Measurements from ENCODE around the gene PYCARD. TPM values are rescaled to one million over a fixed set of nuclear protein-coding genes. Genes with fewer than 3 reads are reported as not detected.
A peak's percentile ranks its signal among the peaks of the same experiment; 100 is the strongest.
"Not testable (repeated sequence)": the region's sequence is repeated elsewhere in the genome, so short reads cannot be mapped to it uniquely, and the experiment has no call there.

PYCARD gene
- total RNA-seq, 3 donors from 2014 or later = 1.3 to 2.7 (median 2.5) TPM

- H3K36me3 Mint-ChIP-seq (ENCODE audit: insufficient read depth) = peaks cover 5% of the 10 kb centered on the region
- no peaks in the 10 kb centered on the region for H3K9me3 Mint-ChIP-seq
- no peaks in the 10 kb centered on the region for H3K27me3 Mint-ChIP-seq (ENCODE audit: low read depth)
- H3K4me3 Mint-ChIP-seq = peak overlapping the region; percentile 82
- ATAC-seq = peak; percentile 38 to 42
- peaks cover 46% of the 10 kb centered on the region for H3K4me1 Mint-ChIP-seq (ENCODE audit: low read depth)
- DNase-seq = no peak
These were observed 762 bp downstream of the PYCARD start for GRCh38 chr16:31201582-31202413.

- DNase-seq = no peak
- peak; percentile 28 to 33 for ATAC-seq
- H3K4me3 Mint-ChIP-seq = peak overlapping the region; percentile 82
- H3K9me3 Mint-ChIP-seq = no peaks in the 10 kb centered on the region
- peaks cover 46% of the 10 kb centered on the region for H3K4me1 Mint-ChIP-seq (ENCODE audit: low read depth)
- H3K36me3 Mint-ChIP-seq (ENCODE audit: insufficient read depth) = peaks cover 7% of the 10 kb centered on the region
- no peaks in the 10 kb centered on the region for H3K27me3 Mint-ChIP-seq (ENCODE audit: low read depth)
These were observed 1.6 kb downstream of the PYCARD start for GRCh38 chr16:31200821-31201568.

GRCh38 chr16:31200111-31200510 lies 2.4 kb downstream of the PYCARD start:
- H3K36me3 Mint-ChIP-seq (ENCODE audit: insufficient read depth); DNase-seq; ATAC-seq; H3K27me3 Mint-ChIP-seq (ENCODE audit: low read depth); H3K9me3 Mint-ChIP-seq; H3K4me3 Mint-ChIP-seq: not testable (repeated sequence)
- peaks cover 47% of the 10 kb centered on the region for H3K4me1 Mint-ChIP-seq (ENCODE audit: low read depth)

- H3K36me3 Mint-ChIP-seq (ENCODE audit: insufficient read depth) = peaks cover 14% of the 10 kb centered on the region
- no peaks in the 10 kb centered on the region for H3K9me3 Mint-ChIP-seq
These were observed 3.0 kb downstream of the PYCARD start for GRCh38 chr16:31199430-31200041.

GRCh38 chr16:31198207-31198882 lies 4.2 kb downstream of the PYCARD start:
- Mint-ChIP-seq H3K4me3 (no peak overlapping the region), H3K36me3 (ENCODE audit: insufficient read depth) (peaks cover 22% of the 10 kb centered on the region), H3K4me1 (ENCODE audit: low read depth) (peaks cover 50% of the 10 kb centered on the region), H3K9me3 (no peaks in the 10 kb centered on the region), H3K27me3 (ENCODE audit: low read depth) (no peaks in the 10 kb centered on the region)
- ATAC-seq = no peak
- DNase-seq = no peak

More at GRCh38 chr16:31199430-31200041, 3.0 kb downstream of the PYCARD start:
- Mint-ChIP-seq H3K27me3 (ENCODE audit: low read depth) (no peaks in the 10 kb centered on the region), H3K4me1 (ENCODE audit: low read depth) (peaks cover 52% of the 10 kb centered on the region), H3K4me3 (no peak overlapping the region)
- no peak for ATAC-seq
- DNase-seq = no peak

- H3K36me3 Mint-ChIP-seq (ENCODE audit: insufficient read depth) = peaks cover 34% of the 10 kb centered on the region
- no peaks in the 10 kb centered on the region for H3K9me3 Mint-ChIP-seq
- H3K27me3 Mint-ChIP-seq (ENCODE audit: low read depth) = no peaks in the 10 kb centered on the region
- no peak overlapping the region for H3K4me3 Mint-ChIP-seq
- DNase-seq (no peak), ATAC-seq (no peak)
- peaks cover 46% of the 10 kb centered on the region for H3K4me1 Mint-ChIP-seq (ENCODE audit: low read depth)
These were observed 6.1 kb downstream of the PYCARD start for GRCh38 chr16:31196324-31197088.

- not testable (repeated sequence) for H3K27me3 Mint-ChIP-seq (ENCODE audit: low read depth); H3K9me3 Mint-ChIP-seq; ATAC-seq; H3K4me3 Mint-ChIP-seq; DNase-seq
- Mint-ChIP-seq H3K36me3 (ENCODE audit: insufficient read depth) (peaks cover 40% of the 10 kb centered on the region), H3K4me1 (ENCODE audit: low read depth) (peaks cover 44% of the 10 kb centered on the region)
These were observed 6.7 kb downstream of the PYCARD start for GRCh38 chr16:31195861-31196260.

GRCh38 chr16:31194898-31195297 lies 7.7 kb downstream of the PYCARD start:
- no peak for ATAC-seq
- no peaks in the 10 kb centered on the region for H3K27me3 Mint-ChIP-seq (ENCODE audit: low read depth)
- peaks cover 43% of the 10 kb centered on the region for H3K4me1 Mint-ChIP-seq (ENCODE audit: low read depth)
- no peak overlapping the region for H3K4me3 Mint-ChIP-seq
- peaks cover 48% of the 10 kb centered on the region for H3K36me3 Mint-ChIP-seq (ENCODE audit: insufficient read depth)
- no peak for DNase-seq
- H3K9me3 Mint-ChIP-seq = no peaks in the 10 kb centered on the region

GRCh38 chr16:31193874-31194273 lies 8.7 kb downstream of the PYCARD start:
- Mint-ChIP-seq H3K27me3 (ENCODE audit: low read depth) (no peaks in the 10 kb centered on the region), H3K4me1 (ENCODE audit: low read depth) (peaks cover 43% of the 10 kb centered on the region), H3K4me3 (no peak overlapping the region), H3K9me3 (no peaks in the 10 kb centered on the region), H3K36me3 (ENCODE audit: insufficient read depth) (peaks cover 53% of the 10 kb centered on the region)
- ATAC-seq (no peak), DNase-seq (no peak)

- no peaks in the 10 kb centered on the region for H3K9me3 Mint-ChIP-seq
- peaks cover 62% of the 10 kb centered on the region for H3K36me3 Mint-ChIP-seq (ENCODE audit: insufficient read depth)
- peaks cover 43% of the 10 kb centered on the region for H3K4me1 Mint-ChIP-seq (ENCODE audit: low read depth)
- DNase-seq (no peak), ATAC-seq (no peak)
- H3K27me3 Mint-ChIP-seq (ENCODE audit: low read depth) = no peaks in the 10 kb centered on the region
- no peak overlapping the region for H3K4me3 Mint-ChIP-seq
These were observed 9.5 kb downstream of the PYCARD start for GRCh38 chr16:31192856-31193642.

- H3K4me1 Mint-ChIP-seq (ENCODE audit: low read depth) = peaks cover 55% of the 10 kb centered on the region
- no peaks in the 10 kb centered on the region for H3K9me3 Mint-ChIP-seq
- H3K27me3 Mint-ChIP-seq (ENCODE audit: low read depth) = no peaks in the 10 kb centered on the region
- no peak for ATAC-seq
- H3K36me3 Mint-ChIP-seq (ENCODE audit: insufficient read depth) = peaks cover 72% of the 10 kb centered on the region
- no peak overlapping the region for H3K4me3 Mint-ChIP-seq
- no peak for DNase-seq
These were observed 10.7 kb downstream of the PYCARD start for GRCh38 chr16:31191697-31192428.

GRCh38 chr16:31190818-31191444 lies 11.6 kb downstream of the PYCARD start:
- no peak for DNase-seq
- no peak for ATAC-seq
- Mint-ChIP-seq H3K4me3 (no peak overlapping the region), H3K36me3 (ENCODE audit: insufficient read depth) (peaks cover 79% of the 10 kb centered on the region), H3K9me3 (no peaks in the 10 kb centered on the region), H3K27me3 (ENCODE audit: low read depth) (no peaks in the 10 kb centered on the region), H3K4me1 (ENCODE audit: low read depth) (peaks cover 64% of the 10 kb centered on the region)
